Urinary bladder (tissue), 4 donors: ENCODE results near the gene PKLR. TPM values are rescaled to one million over a fixed set of nuclear protein-coding genes. Genes with fewer than 3 reads are reported as not detected.

Source experiments
- DNase-seq: peaks from one replicate; pipeline ENCODE4 v3.0.0-alpha.2; 2015; ENCODE audit errors: extremely low spot score
- H3K27ac ChIP-seq: one replicate; pipeline ENCODE4 v1.5.1; 2013; ENCODE audit warnings: low read depth, mild to moderate bottlenecking, moderate library complexity
- H3K36me3 ChIP-seq: one replicate; pipeline ENCODE4 v1.6.1; 2013; ENCODE audit warnings: mild to moderate bottlenecking, moderate library complexity; ENCODE audit not compliant: insufficient read depth
- H3K4me1 ChIP-seq: one replicate; pipeline ENCODE4 v1.6.1; 2013; ENCODE audit warnings: mild to moderate bottlenecking, moderate library complexity; ENCODE audit not compliant: insufficient read depth
- H3K4me3 ChIP-seq: one replicate; pipeline ENCODE4 v1.5.1; 2013; ENCODE audit warnings: low read depth, low read length
- WGBS: extraction: QIAGEN DNeasy Blood & Tissue Kit; methylation state at CpG from one replicate; pipeline ENCODE4 v1.1.7; 2013; 5-methylcytosine and 5-hydroxymethylcytosine counted together
- polyA plus RNA-seq: library from polyadenylated mRNA; stranded (reverse); fragments of 200-250 nt; gene quantifications from one replicate; pipeline ENCODE4 v1.2.3, GENCODE V29; 2013
- total RNA-seq: library from RNA; depleted of rRNA; stranded (reverse); fragments of >200 nt; gene quantifications from one replicate; pipeline ENCODE4 v1.2.3, GENCODE V29; 2014
- donor health status: healthy with polysubstance abuse.
- donor health status: healthy.

Gene PKLR
- total and polyA plus RNA-seq, 2 donors: not detected

GRCh38 chr1:155267373-155267772 is 33.9 kb downstream of the PKLR start:
- no peaks in the 10 kb centered on the region for H3K4me1 ChIP-seq
- 76% methylated on average over 2 of the region's 2 CpGs for WGBS
- H3K36me3 ChIP-seq: peaks cover 4% of the 10 kb centered on the region
- no peak for DNase-seq
- no peak overlapping the region for H3K4me3 ChIP-seq
- no peak overlapping the region for H3K27ac ChIP-seq

- Histone ChIP-seq H3K27ac (no peak overlapping the region), H3K36me3 (peaks cover 4% of the 10 kb centered on the region), H3K4me1 (no peaks in the 10 kb centered on the region), H3K4me3 (no peak overlapping the region)
- 79% methylated on average over 6 of the region's 6 CpGs for WGBS
- no peak for DNase-seq
These were observed 34.7 kb downstream of the PKLR start for GRCh38 chr1:155266553-155266952.

GRCh38 chr1:155263067-155263466 is 38.2 kb downstream of the PKLR start:
- Histone ChIP-seq H3K36me3 (peaks cover 4% of the 10 kb centered on the region), H3K4me3 (no peak overlapping the region), H3K4me1 (no peaks in the 10 kb centered on the region), H3K27ac (no peak overlapping the region)
- DNase-seq: no peak
- 87% methylated on average over 11 of the region's 11 CpGs for WGBS

GRCh38 chr1:155261852-155262673 is 39.2 kb downstream of the PKLR start, which contains the start of gene SCAMP3:
Gene SCAMP3 (minus strand): TSS chr1:155262360. CDS start chr1:155262151, 209 bp downstream.
- DNase-seq: peak; percentile 98
- peaks cover 7% of the 10 kb centered on the region for H3K36me3 ChIP-seq
- under 1% methylated on average over 47 of the region's 47 CpGs for WGBS
- peak within 1 kb of the TSS; percentile 60 for H3K27ac ChIP-seq
- H3K4me1 ChIP-seq: no peaks in the 10 kb centered on the region
- H3K4me3 ChIP-seq: peak within 1 kb of the TSS; percentile 61

- H3K27ac ChIP-seq: peak overlapping the region; percentile 60
- WGBS: 0% methylated on average over 9 of the region's 9 CpGs
- H3K4me3 ChIP-seq: peak overlapping the region; percentile 61
- H3K36me3 ChIP-seq: peaks cover 4% of the 10 kb centered on the region
- H3K4me1 ChIP-seq: no peaks in the 10 kb centered on the region
- DNase-seq: no peak
These were observed 39.8 kb downstream of the PKLR start for GRCh38 chr1:155261493-155261851.

- WGBS: 90% methylated on average over 5 of the region's 5 CpGs
- no peak overlapping the region for H3K4me3 ChIP-seq
- DNase-seq: no peak
- peaks cover 4% of the 10 kb centered on the region for H3K36me3 ChIP-seq
- H3K27ac ChIP-seq: no peak overlapping the region
- H3K4me1 ChIP-seq: no peaks in the 10 kb centered on the region
These were observed 41.0 kb downstream of the PKLR start for GRCh38 chr1:155260276-155260675.

- H3K27ac ChIP-seq: peak overlapping the region; percentile 87
- H3K4me3 ChIP-seq: no peak overlapping the region
- no peak for DNase-seq
- H3K4me1 ChIP-seq: no peaks in the 10 kb centered on the region
- WGBS: 73% methylated on average over 20 of the region's 20 CpGs
- H3K36me3 ChIP-seq: peaks cover 2% of the 10 kb centered on the region
These were observed 45.0 kb downstream of the PKLR start for GRCh38 chr1:155256058-155256852.

- Histone ChIP-seq H3K4me3 (peak within 1 kb of the TSS; percentile 75), H3K36me3 (peaks cover 2% of the 10 kb centered on the region), H3K27ac (peak within 1 kb of the TSS; percentile 87), H3K4me1 (no peaks in the 10 kb centered on the region)
- under 1% methylated on average over 54 of the region's 54 CpGs for WGBS
- DNase-seq: peak; percentile 72
These were observed 45.8 kb downstream of the PKLR start, which contains the start of gene ENTREP3 for GRCh38 chr1:155255243-155256007. Gene ENTREP3 (minus strand): TSS chr1:155255483. CDS start chr1:155254877, 606 bp downstream.

GRCh38 chr1:155254714-155255242 is 46.5 kb downstream of the PKLR start:
- peaks cover 2% of the 10 kb centered on the region for H3K36me3 ChIP-seq
- 2% methylated on average over 35 of the region's 35 CpGs for WGBS
- DNase-seq: no peak
- H3K4me1 ChIP-seq: no peaks in the 10 kb centered on the region
- H3K27ac ChIP-seq: peak overlapping the region; percentile 82
- H3K4me3 ChIP-seq: peak overlapping the region; percentile 75

GRCh38 chr1:155254228-155254713 is 47.0 kb downstream of the PKLR start:
- Histone ChIP-seq H3K4me3 (peak overlapping the region; percentile 75), H3K27ac (no peak overlapping the region), H3K4me1 (no peaks in the 10 kb centered on the region), H3K36me3 (peaks cover 2% of the 10 kb centered on the region)
- 33% methylated on average over 12 of the region's 12 CpGs for WGBS
- no peak for DNase-seq

GRCh38 chr1:155253797-155254196 is 47.4 kb downstream of the PKLR start:
- Histone ChIP-seq H3K27ac (no peak overlapping the region), H3K4me1 (no peaks in the 10 kb centered on the region), H3K36me3 (peaks cover 2% of the 10 kb centered on the region), H3K4me3 (no peak overlapping the region)
- DNase-seq: no peak
- 60% methylated on average over 5 of the region's 5 CpGs for WGBS

- peaks cover 2% of the 10 kb centered on the region for H3K36me3 ChIP-seq
- H3K27ac ChIP-seq: no peak overlapping the region
- H3K4me3 ChIP-seq: no peak overlapping the region
- 82% methylated on average over 5 of the region's 5 CpGs for WGBS
- no peaks in the 10 kb centered on the region for H3K4me1 ChIP-seq
- no peak for DNase-seq
These were observed 48.0 kb downstream of the PKLR start for GRCh38 chr1:155253208-155253607.

- no peak overlapping the region for H3K27ac ChIP-seq
These were observed 49.7 kb downstream of the PKLR start for GRCh38 chr1:155251566-155251965.

More at GRCh38 chr1:155251566-155251965, 49.7 kb downstream of the PKLR start:
- peaks cover 2% of the 10 kb centered on the region for H3K36me3 ChIP-seq
- no peak overlapping the region for H3K4me3 ChIP-seq
- WGBS: 84% methylated on average over 7 of the region's 7 CpGs
- H3K4me1 ChIP-seq: no peaks in the 10 kb centered on the region
- DNase-seq: no peak
